Stimulated activated CD4-positive, alpha-beta T cell treated with anti-CD3 and anti-CD28 coated beads, TNF-alpha, amount 100 ng/mL, for 24 hours (primary cell): Measurements from ENCODE around the gene TMEM14C.

Source experiments
- DNase-seq, 3 experiments: peaks; one replicate each; pipeline ENCODE4 v3.0.0-alpha.2; 2020; ENCODE audit warnings: low read depth in 3 of 3

The TMEM14C gene

GRCh38 chr6:10722820-10723566, at the start of gene TMEM14C:
Gene TMEM14C (plus strand): TSS chr6:10723070. CDS start chr6:10724614, 1,544 bp downstream.
- DNase-seq: peak; percentile 76 to 93 (median 80)

GRCh38 chr6:10676403-10676802, 46.5 kb upstream of the TMEM14C start:
- no peak for DNase-seq

GRCh38 chr6:10678456-10678855, 44.4 kb upstream of the TMEM14C start:
- DNase-seq: no peak

GRCh38 chr6:10681795-10682194, 41.1 kb upstream of the TMEM14C start:
- DNase-seq: no peak

GRCh38 chr6:10682355-10682988, 40.4 kb upstream of the TMEM14C start:
- DNase-seq: no peak

GRCh38 chr6:10684618-10685017, 38.3 kb upstream of the TMEM14C start:
- no peak for DNase-seq

- DNase-seq: no peak
These were observed 37.6 kb upstream of the TMEM14C start for GRCh38 chr6:10685092-10685915.

- no peak for DNase-seq
These were observed 36.0 kb upstream of the TMEM14C start for GRCh38 chr6:10686901-10687300.

- no peak for DNase-seq
These were observed 35.3 kb upstream of the TMEM14C start for GRCh38 chr6:10687582-10687981.

- DNase-seq: no peak
These were observed 32.0 kb upstream of the TMEM14C start for GRCh38 chr6:10690651-10691445.

GRCh38 chr6:10692965-10693538, 29.8 kb upstream of the TMEM14C start:
- DNase-seq: no peak

- DNase-seq: peak; percentile 84 to 91 (median 90)
These were observed 28.4 kb upstream of the TMEM14C start, which contains the start of the genes C6orf52 and PAK1IP1 for GRCh38 chr6:10694302-10695085. Gene C6orf52 (minus strand): TSS chr6:10694616. CDS start chr6:10687550, 7,066 bp downstream. Gene PAK1IP1 (plus strand): TSS chr6:10694972. CDS start chr6:10694986, 14 bp downstream.

GRCh38 chr6:10695086-10695657, 27.7 kb upstream of the TMEM14C start:
- no peak for DNase-seq

GRCh38 chr6:10696655-10697054, 26.2 kb upstream of the TMEM14C start:
- DNase-seq: no peak

- DNase-seq: no peak
These were observed 8.9 kb upstream of the TMEM14C start for GRCh38 chr6:10713962-10714361.

- peak in 1 of 3 experiments; percentile 35 for DNase-seq
These were observed 3.4 kb upstream of the TMEM14C start for GRCh38 chr6:10719296-10719963.

GRCh38 chr6:10719964-10720264, 3.0 kb upstream of the TMEM14C start:
- no peak for DNase-seq

- peak in 2 of 3 experiments; percentile 30 to 52 for DNase-seq
These were observed 2.5 kb upstream of the TMEM14C start for GRCh38 chr6:10720265-10720959.
